ENCODE measurements around the gene MRAS. TPM values are rescaled to one million over a fixed set of nuclear protein-coding genes. Genes with fewer than 3 reads are reported as not detected.

Gene MRAS
- total RNA-seq, 1 donor from 2014 or later = 55.4 TPM

DNA sequence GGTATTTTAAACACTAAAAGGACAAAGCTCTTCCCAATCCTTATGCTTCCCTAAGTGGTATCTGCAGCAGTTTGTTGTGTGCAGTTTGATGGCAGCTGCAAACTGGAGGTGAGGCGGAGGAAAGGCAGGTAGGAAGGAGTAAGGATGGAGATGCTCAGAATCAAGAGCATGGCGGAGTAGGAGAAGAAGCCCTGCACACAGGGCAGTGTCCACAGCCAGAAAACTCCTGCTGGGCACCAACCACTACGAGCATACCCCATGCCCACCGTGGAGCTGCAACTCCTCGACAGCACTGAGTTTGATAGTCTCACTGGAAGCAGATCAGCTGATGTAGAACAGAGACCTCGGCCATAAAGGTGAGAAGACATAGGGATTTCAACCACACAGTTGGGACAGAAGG is 55.7 kb downstream of the MRAS start:
- DNase-seq (no peak), ATAC-seq (no peak)
- peaks cover 49% of the 10 kb centered on the region for H3K36me3 ChIP-seq
- H3K27ac ChIP-seq = no peak overlapping the region
- no peaks in the 10 kb centered on the region for H3K27me3 ChIP-seq (ENCODE audit: low read depth)
- intact Hi-C loops (cut with DNase I) = no loop called here
- no peaks in the 10 kb centered on the region for H3K9me3 ChIP-seq
- H3K4me1 ChIP-seq = no peaks in the 10 kb centered on the region
- TF ChIP-seq, protein P1, sequence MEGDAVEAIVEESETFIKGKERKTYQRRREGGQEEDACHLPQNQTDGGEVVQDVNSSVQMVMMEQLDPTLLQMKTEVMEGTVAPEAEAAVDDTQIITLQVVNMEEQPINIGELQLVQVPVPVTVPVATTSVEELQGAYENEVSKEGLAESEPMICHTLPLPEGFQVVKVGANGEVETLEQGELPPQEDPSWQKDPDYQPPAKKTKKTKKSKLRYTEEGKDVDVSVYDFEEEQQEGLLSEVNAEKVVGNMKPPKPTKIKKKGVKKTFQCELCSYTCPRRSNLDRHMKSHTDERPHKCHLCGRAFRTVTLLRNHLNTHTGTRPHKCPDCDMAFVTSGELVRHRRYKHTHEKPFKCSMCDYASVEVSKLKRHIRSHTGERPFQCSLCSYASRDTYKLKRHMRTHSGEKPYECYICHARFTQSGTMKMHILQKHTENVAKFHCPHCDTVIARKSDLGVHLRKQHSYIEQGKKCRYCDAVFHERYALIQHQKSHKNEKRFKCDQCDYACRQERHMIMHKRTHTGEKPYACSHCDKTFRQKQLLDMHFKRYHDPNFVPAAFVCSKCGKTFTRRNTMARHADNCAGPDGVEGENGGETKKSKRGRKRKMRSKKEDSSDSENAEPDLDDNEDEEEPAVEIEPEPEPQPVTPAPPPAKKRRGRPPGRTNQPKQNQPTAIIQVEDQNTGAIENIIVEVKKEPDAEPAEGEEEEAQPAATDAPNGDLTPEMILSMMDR (IDR thresholded peaks at IDR 0.05) = no peak
- no peak overlapping the region for H3K4me3 ChIP-seq

DNA sequence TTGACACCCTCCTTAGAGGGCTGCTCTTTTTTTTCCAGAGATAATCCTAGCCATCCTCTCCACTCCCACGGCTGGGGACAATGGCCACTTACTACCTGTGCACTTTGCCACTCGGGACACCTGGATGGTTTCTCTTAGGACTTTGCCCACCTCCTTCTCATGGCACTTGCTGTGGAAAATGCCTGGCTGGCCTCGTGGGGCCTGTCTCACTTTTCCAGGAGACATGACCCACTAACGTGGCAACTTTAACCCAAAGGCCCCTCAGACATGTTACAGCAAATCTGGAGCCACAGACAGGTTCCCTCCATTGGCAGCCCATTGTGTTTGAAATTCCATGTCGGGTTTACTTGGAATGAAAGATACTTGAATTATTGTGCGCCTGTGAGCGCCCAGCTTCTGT is 56.6 kb downstream of the MRAS start:
- Histone ChIP-seq H3K9me3 (no peaks in the 10 kb centered on the region), H3K4me3 (no peak overlapping the region), H3K27ac (no peak overlapping the region), H3K36me3 (peaks cover 40% of the 10 kb centered on the region), H3K27me3 (ENCODE audit: low read depth) (no peaks in the 10 kb centered on the region), H3K4me1 (no peaks in the 10 kb centered on the region)
- no peak for DNase-seq
- no peak for ATAC-seq
- intact Hi-C loops (cut with DNase I) = no loop called here
- TF ChIP-seq, protein P1 (IDR thresholded peaks at IDR 0.05) = no peak

DNA sequence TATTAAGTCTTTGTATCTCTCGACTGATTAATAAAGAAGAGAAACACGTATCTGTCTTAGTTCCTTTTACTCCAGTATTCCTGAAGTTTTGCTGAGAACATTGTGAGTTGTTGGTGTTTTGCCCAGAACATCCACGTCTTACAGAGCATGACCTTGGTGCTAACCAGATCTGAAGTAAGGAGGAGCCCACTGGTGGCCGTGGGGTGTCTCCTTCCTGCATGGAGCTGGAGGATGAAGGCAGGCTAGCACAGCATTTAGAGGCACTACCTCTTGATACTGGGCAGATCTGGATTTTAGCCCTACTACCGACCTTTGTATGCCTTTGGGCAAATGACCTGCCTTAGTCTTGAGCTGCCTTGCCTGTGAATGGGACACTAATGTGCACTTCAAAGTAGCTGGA is 57.1 kb downstream of the MRAS start:
- ATAC-seq (no peak), DNase-seq (no peak)
- Histone ChIP-seq H3K4me1 (no peaks in the 10 kb centered on the region), H3K9me3 (no peaks in the 10 kb centered on the region), H3K27me3 (ENCODE audit: low read depth) (no peaks in the 10 kb centered on the region), H3K36me3 (peaks cover 37% of the 10 kb centered on the region), H3K4me3 (no peak overlapping the region), H3K27ac (no peak overlapping the region)
- intact Hi-C loops (cut with DNase I) = no loop called here
- TF ChIP-seq, protein P1 (IDR thresholded peaks at IDR 0.05) = no peak

DNA sequence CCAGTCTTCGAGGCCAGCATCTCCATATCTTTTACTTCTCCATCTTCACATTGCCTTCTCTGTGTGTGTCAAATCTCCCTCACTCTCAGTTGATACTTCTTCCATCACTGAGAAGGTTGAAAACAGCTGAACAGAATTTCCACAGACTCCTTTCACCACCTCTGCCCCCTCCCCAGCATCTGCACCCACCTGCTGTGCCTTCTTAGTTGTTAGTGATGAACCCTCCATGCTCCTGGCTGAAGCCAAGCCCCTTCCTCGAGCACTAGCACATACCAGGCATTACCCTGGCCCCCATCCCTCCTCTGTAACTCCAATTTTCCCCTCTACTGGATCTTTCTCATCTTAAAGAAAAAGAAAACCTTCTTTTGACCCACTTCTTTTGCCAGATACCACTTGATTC is 58.2 kb downstream of the MRAS start:
- H3K9me3 ChIP-seq = no peaks in the 10 kb centered on the region
- H3K36me3 ChIP-seq = peaks cover 26% of the 10 kb centered on the region
- ATAC-seq (no peak), DNase-seq (no peak)
- H3K4me3 ChIP-seq = no peak overlapping the region
- intact Hi-C loops (cut with DNase I) = no loop called here
- H3K27ac ChIP-seq = no peak overlapping the region
- H3K4me1 ChIP-seq = no peaks in the 10 kb centered on the region
- H3K27me3 ChIP-seq (ENCODE audit: low read depth) = no peaks in the 10 kb centered on the region
- TF ChIP-seq, protein P1 (IDR thresholded peaks at IDR 0.05) = no peak

GRCh38 chr3:138407236-138407907 is 59.0 kb downstream of the MRAS start:
- no peak for DNase-seq
- no peaks in the 10 kb centered on the region for H3K4me1 ChIP-seq
- ATAC-seq = no peak
- H3K9me3 ChIP-seq = no peaks in the 10 kb centered on the region
- H3K27ac ChIP-seq = no peak overlapping the region
- H3K4me3 ChIP-seq = no peak overlapping the region
- intact Hi-C loops (cut with DNase I) = no loop called here
- TF ChIP-seq, protein P1 (IDR thresholded peaks at IDR 0.05) = no peak
- H3K27me3 ChIP-seq (ENCODE audit: low read depth) = no peaks in the 10 kb centered on the region
- peaks cover 20% of the 10 kb centered on the region for H3K36me3 ChIP-seq

Measured in lower lobe of right lung (tissue), 2 donors.